Gastroesophageal sphincter (tissue), 4 donors: ENCODE measurements around the gene FZD4. TPM values are rescaled to one million over a fixed set of nuclear protein-coding genes. Genes with fewer than 3 reads are reported as not detected.

ENCODE experiments used
- ATAC-seq: fragments of 150-250 bp; one replicate; pipeline ENCODE4 v1.9.1; 2016; ENCODE audit warnings: mild to moderate bottlenecking, moderate library complexity
- H3K27ac ChIP-seq, 4 donors: fragments of 200-600 bp; sonication (generic) in 3 of 4; 1 replicate in 3 of 4; 2 replicates in 1 of 4; pipeline ENCODE4 v1.5.1; 2016 to 2019
- H3K27me3 ChIP-seq: fragments of 200-600 bp; sonication (generic); one replicate; pipeline ENCODE4 v1.5.1; 2019
- H3K36me3 ChIP-seq, 2 donors: fragments of 200-600 bp; sonication (generic); one replicate each; pipeline ENCODE4 v1.5.1; 2019; ENCODE audit warnings: control low read depth in 1 of 2
- H3K4me1 ChIP-seq, 3 donors: fragments of 200-600 bp; sonication (generic); 1 replicate in 2 of 3; 2 replicates in 1 of 3; pipeline ENCODE4 v1.5.1; 2016 to 2019; ENCODE audit warnings: control low read depth in 2 of 3
- H3K4me3 ChIP-seq, 2 donors: fragments of 200-600 bp; sonication (generic); one replicate each; pipeline ENCODE4 v1.5.1; 2019; ENCODE audit warnings: mild to moderate bottlenecking in 1 of 2, moderate library complexity in 1 of 2
- H3K9me3 ChIP-seq, 3 donors: fragments of 200-600 bp; sonication (generic); one replicate each; pipeline ENCODE4 v1.5.1; 2017 to 2019; ENCODE audit warnings: control low read depth in 2 of 3
- EP300 ChIP-seq: sonication (generic); formaldehyde crosslinking; IDR thresholded peaks from one replicate; pipeline ENCODE4 v1.6.1; 2017; ENCODE audit warnings: antibody characterized with exemption, mild to moderate bottlenecking
- POLR2A ChIP-seq, 2 donors: fragments of 450-650 bp; IDR thresholded peaks; one replicate each; pipeline ENCODE4 v1.6.1; 2017; ENCODE audit warnings: antibody characterized with exemption in 2 of 2, mild to moderate bottlenecking in 2 of 2, moderate library complexity in 1 of 2
- POLR2AphosphoS5 ChIP-seq: sonication (generic); formaldehyde crosslinking; IDR thresholded peaks from one replicate; pipeline ENCODE4 v1.6.1; 2017; ENCODE audit warnings: antibody characterized with exemption
- WGBS, 2 donors: methylation state at CpG; one replicate each; pipeline ENCODE4 v1.1.5; 2018; ENCODE audit warnings: low coverage in 1 of 2; 5-methylcytosine and 5-hydroxymethylcytosine counted together
- total RNA-seq, 4 donors: library from RNA; depleted of rRNA; stranded (reverse); fragments of >200 nt; gene quantifications; one replicate each; pipeline ENCODE4 v1.1.0, GENCODE V29; 2016
- TF ChIP-seq, protein P1 (sequence below), 4 experiments: fragments of 200-600 bp in 2 of 4; fragments of 450-650 bp in 2 of 4; sonication (generic) in 1 of 4; IDR thresholded peaks; one replicate each; pipeline ENCODE4 v1.5.1; 2017 to 2019; ENCODE audit warnings: antibody characterized with exemption in 4 of 4, mild to moderate bottlenecking in 2 of 4, moderate library complexity in 2 of 4

The FZD4 gene
- total RNA-seq, 4 donors from 2014 or later: 33.3 to 42.9 (median 34.6) TPM

DNA sequence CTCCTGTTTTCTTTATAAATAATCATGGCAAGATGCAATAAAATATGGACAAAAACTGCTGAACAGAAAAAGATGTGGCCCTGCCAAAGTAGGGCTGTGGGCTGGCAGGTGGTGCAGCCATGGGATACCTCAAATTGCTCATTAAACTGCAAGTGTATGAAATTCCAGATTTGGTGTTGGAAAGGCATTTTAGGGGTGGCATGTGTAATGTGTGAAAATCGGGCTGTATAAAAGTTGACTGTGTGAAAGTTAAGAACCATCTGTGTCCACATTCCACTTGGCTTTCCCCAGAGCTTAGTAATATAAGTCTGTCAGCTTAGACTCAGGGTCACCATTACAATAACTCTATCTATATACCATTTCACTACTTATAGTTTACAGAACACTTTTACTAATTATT lies 34.8 kb upstream of the FZD4 start:
- no peaks in the 10 kb centered on the region for H3K36me3 ChIP-seq
- H3K27me3 ChIP-seq: no peaks in the 10 kb centered on the region
- TF ChIP-seq POLR2A (IDR thresholded peaks at IDR 0.05): no peak
- TF ChIP-seq EP300: no peak
- TF ChIP-seq, protein P1, sequence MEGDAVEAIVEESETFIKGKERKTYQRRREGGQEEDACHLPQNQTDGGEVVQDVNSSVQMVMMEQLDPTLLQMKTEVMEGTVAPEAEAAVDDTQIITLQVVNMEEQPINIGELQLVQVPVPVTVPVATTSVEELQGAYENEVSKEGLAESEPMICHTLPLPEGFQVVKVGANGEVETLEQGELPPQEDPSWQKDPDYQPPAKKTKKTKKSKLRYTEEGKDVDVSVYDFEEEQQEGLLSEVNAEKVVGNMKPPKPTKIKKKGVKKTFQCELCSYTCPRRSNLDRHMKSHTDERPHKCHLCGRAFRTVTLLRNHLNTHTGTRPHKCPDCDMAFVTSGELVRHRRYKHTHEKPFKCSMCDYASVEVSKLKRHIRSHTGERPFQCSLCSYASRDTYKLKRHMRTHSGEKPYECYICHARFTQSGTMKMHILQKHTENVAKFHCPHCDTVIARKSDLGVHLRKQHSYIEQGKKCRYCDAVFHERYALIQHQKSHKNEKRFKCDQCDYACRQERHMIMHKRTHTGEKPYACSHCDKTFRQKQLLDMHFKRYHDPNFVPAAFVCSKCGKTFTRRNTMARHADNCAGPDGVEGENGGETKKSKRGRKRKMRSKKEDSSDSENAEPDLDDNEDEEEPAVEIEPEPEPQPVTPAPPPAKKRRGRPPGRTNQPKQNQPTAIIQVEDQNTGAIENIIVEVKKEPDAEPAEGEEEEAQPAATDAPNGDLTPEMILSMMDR (IDR thresholded peaks at IDR 0.05): no peak
- TF ChIP-seq POLR2AphosphoS5: no peak
- no peak overlapping the region for H3K27ac ChIP-seq
- H3K4me3 ChIP-seq: no peak overlapping the region
- ATAC-seq: no peak
- H3K4me1 ChIP-seq: peaks cover 0 to 15% (median 0%) of the 10 kb centered on the region in 3 donors
- no peaks in the 10 kb centered on the region for H3K9me3 ChIP-seq
- 13 to 25% methylated on average over 1 of the region's 1 CpG for WGBS, 2 donors

DNA sequence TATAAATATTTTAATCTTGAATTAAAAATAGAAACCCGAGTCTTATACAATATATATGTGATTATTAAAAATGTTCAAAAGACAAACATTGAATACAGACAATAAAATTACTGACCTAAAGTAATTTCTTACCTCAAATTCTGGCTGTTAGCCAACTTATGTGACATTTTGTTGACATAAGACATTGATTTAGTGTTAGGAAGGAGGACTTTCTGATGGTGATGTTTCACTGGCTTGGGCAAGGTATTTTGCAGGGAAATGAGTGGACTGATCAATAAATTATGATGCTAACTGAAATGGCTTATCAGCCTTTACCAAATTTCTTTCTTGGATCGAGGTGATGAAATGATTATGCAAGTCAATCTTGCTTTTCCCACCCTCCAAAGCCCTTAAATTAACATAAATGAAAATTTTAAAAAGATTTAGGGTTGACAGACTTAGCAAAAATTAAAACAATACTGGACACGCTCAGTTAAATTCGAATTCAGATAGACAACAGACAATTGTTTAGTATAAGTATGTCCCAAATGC lies 33.2 kb upstream of the FZD4 start:
- Histone ChIP-seq H3K4me1 (peaks cover 0 to 21% (median 0%) of the 10 kb centered on the region in 3 donors), H3K27me3 (no peaks in the 10 kb centered on the region), H3K4me3 (no peak overlapping the region), H3K36me3 (no peaks in the 10 kb centered on the region), H3K27ac (no peak overlapping the region), H3K9me3 (no peaks in the 10 kb centered on the region)
- TF ChIP-seq EP300: no peak
- TF ChIP-seq POLR2AphosphoS5: no peak
- TF ChIP-seq, protein P1 (IDR thresholded peaks at IDR 0.05): no peak
- TF ChIP-seq POLR2A (IDR thresholded peaks at IDR 0.05): no peak
- 69 to 89% methylated on average over 4 of the region's 4 CpGs for WGBS, 2 donors
- ATAC-seq: no peak

DNA sequence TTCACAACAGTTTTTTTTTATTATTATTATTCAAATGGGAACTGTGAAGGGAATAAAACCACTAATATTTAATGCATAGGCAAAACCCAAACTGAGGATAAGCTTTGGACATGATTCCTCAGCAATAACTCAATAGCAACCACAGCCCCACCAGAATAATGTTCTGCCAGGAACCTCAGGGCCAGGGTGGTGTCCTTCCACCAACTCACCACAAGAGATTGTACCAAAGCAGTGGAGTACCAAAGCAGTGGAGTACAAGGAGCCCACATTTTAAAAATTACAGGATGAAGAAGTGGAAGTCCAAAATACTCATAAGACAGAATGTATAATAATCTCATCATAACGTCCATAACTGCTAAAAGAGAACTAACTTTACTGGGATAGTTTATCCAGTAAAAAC lies 32.5 kb upstream of the FZD4 start:
- TF ChIP-seq POLR2AphosphoS5 (no peak), EP300 (no peak), POLR2A (IDR thresholded peaks at IDR 0.05) (no peak)
- TF ChIP-seq, protein P1 (IDR thresholded peaks at IDR 0.05): no peak
- Histone ChIP-seq H3K4me3 (no peak overlapping the region), H3K27me3 (no peaks in the 10 kb centered on the region), H3K27ac (no peak overlapping the region), H3K9me3 (no peaks in the 10 kb centered on the region), H3K36me3 (no peaks in the 10 kb centered on the region), H3K4me1 (peaks cover 0 to 21% (median 0%) of the 10 kb centered on the region in 3 donors)
- WGBS, 2 donors: 88% methylated on average over 1 of the region's 1 CpG; no CpG with 5 or more reads in 1 of the 2 donors
- ATAC-seq: no peak

- Histone ChIP-seq H3K4me1 (peaks cover 0 to 19% (median 0%) of the 10 kb centered on the region in 3 donors), H3K27ac (no peak overlapping the region), H3K36me3 (no peaks in the 10 kb centered on the region), H3K27me3 (no peaks in the 10 kb centered on the region), H3K4me3 (no peak overlapping the region), H3K9me3 (no peaks in the 10 kb centered on the region)
- no peak for ATAC-seq
- 85 to 88% methylated on average over 4 of the region's 4 CpGs for WGBS, 2 donors
- TF ChIP-seq, protein P1 (IDR thresholded peaks at IDR 0.05): no peak
- TF ChIP-seq POLR2A (IDR thresholded peaks at IDR 0.05) (no peak), EP300 (no peak), POLR2AphosphoS5 (no peak)
Measured at GRCh38 chr11:86984701-86985100, 29.5 kb upstream of the FZD4 start.

DNA sequence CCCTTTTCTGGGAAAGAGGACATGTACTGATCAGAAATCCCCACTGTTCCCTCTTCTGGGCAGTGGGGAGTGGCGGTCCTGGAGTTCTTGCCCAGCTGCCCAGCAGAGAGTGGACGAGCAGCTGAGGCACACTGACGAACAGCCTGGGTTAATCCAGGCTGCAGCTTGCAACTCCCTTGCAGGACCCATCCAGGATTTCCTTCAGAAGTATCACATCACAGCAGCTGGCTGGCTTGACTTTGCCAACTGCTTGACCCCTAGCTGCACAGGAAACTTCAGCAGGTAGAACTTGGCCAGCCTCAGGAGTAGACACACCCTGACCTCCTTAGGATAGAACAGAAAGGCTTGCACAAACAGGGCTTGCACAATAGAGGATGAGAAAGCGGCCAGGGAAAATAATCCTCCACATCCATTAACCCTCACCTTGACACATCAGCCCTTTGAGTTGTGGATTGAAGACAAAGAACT lies 27.9 kb upstream of the FZD4 start:
- Histone ChIP-seq H3K4me3 (no peak overlapping the region), H3K27me3 (no peaks in the 10 kb centered on the region), H3K9me3 (no peaks in the 10 kb centered on the region), H3K27ac (peak overlapping the region in 1 of 4 donors; percentile 37), H3K4me1 (peaks cover 0 to 22% (median 0%) of the 10 kb centered on the region in 3 donors), H3K36me3 (no peaks in the 10 kb centered on the region)
- ATAC-seq: peak; percentile 73
- WGBS, 2 donors: 57 to 93% methylated on average over 1 of the region's 4 CpGs
- TF ChIP-seq EP300 (no peak), POLR2A (IDR thresholded peaks at IDR 0.05) (no peak), POLR2AphosphoS5 (peak; percentile 9)
- TF ChIP-seq, protein P1 (IDR thresholded peaks at IDR 0.05): no peak
